MCF 10A (cell line): ENCODE data around the gene FNDC8. TPM values are rescaled to one million over a fixed set of nuclear protein-coding genes. Genes with fewer than 3 reads are reported as not detected.

Experiments used
- BruUV-seq: library from RNA; stranded (reverse); fragments of 400-500 nt; replicated peaks from 2 replicates; lab custom pipeline; 2021; lab: Mats Ljungman, UMichigan
- CTCF ChIA-PET: fragments of 300-600 bp; sonication (Branson Sonifier 250); formaldehyde crosslinking; extraction: SDS; loops from one replicate; lab custom pipeline; 2021; ENCODE audit warnings: antibody characterized with exemption, inconsistent platforms; lab: Yijun Ruan, JAX
- POLR2A ChIA-PET: fragments of 300-600, 350-650 bp; sonication (Branson Sonifier 250); formaldehyde crosslinking; extraction: SDS; loops from one replicate; lab custom pipeline; 2020; ENCODE audit warnings: antibody characterized with exemption, inconsistent platforms; lab: Yijun Ruan, JAX
- DNase-seq: peaks from one replicate; pipeline ENCODE4 v3.0.0-alpha.2; 2018; ENCODE audit not compliant: unreplicated experiment
- H3K27ac Mint-ChIP-seq: one replicate; pipeline ENCODE4 v1.8.0; 2022; ENCODE audit warnings: mild to moderate bottlenecking, low read depth, mixed read lengths; ENCODE audit not compliant: unreplicated experiment
- H3K27me3 Mint-ChIP-seq: one replicate; pipeline ENCODE4 v1.8.0; 2022; ENCODE audit warnings: mixed read lengths; ENCODE audit not compliant: insufficient read depth, unreplicated experiment
- H3K36me3 Mint-ChIP-seq: one replicate; pipeline ENCODE4 v1.8.0; 2022; ENCODE audit warnings: mild to moderate bottlenecking, moderate library complexity, mixed read lengths; ENCODE audit not compliant: insufficient read depth, unreplicated experiment
- H3K4me1 Mint-ChIP-seq: one replicate; pipeline ENCODE4 v1.8.0; 2022; ENCODE audit warnings: mixed read lengths; ENCODE audit not compliant: insufficient read depth, unreplicated experiment
- H3K4me3 Mint-ChIP-seq: one replicate; pipeline ENCODE4 v1.8.0; 2022; ENCODE audit warnings: mild to moderate bottlenecking, moderate library complexity, mixed read lengths; ENCODE audit not compliant: unreplicated experiment
- H3K9me3 Mint-ChIP-seq: one replicate; pipeline ENCODE4 v1.8.0; 2022; ENCODE audit warnings: mixed read lengths; ENCODE audit not compliant: unreplicated experiment
- CTCF ChIP-seq: fragments of 200-600 bp; IDR thresholded peaks from one replicate; pipeline ENCODE4 v1.8.0; 2022; ENCODE audit warnings: antibody characterized with exemption, mild to moderate bottlenecking; ENCODE audit not compliant: unreplicated experiment
- intact Hi-C: fragments of 100-400 bp; cut with micrococcal nuclease; formaldehyde crosslinking; loops from 2 replicates; pipeline ENCODE4 v1.14.1; 2022
- total RNA-seq: library from RNA; stranded (reverse); gene quantifications from 2 replicates; pipeline ENCODE4 v1.2.3, GENCODE V29; 2022

FNDC8 gene
- total RNA-seq, 1 experiment from 2014 or later: not detected

- no peak for TF ChIP-seq CTCF
- intact Hi-C loops: no loop called here
- Mint-ChIP-seq H3K27ac (no peak overlapping the region), H3K36me3 (no peaks in the 10 kb centered on the region), H3K9me3 (no peaks in the 10 kb centered on the region), H3K27me3 (peaks cover 12% of the 10 kb centered on the region), H3K4me1 (peaks cover 4% of the 10 kb centered on the region), H3K4me3 (no peak overlapping the region)
- no TSS peak for BruUV-seq
- ChIA-PET CTCF (no interaction called here), POLR2A (interaction anchor here (0.7 kb wide), 1 partner anchor 13 kb away, joined by 3 read pairs; no protein-coding TSS in a partner anchor)
- no peak for DNase-seq
These were observed 33.1 kb downstream of the FNDC8 start for GRCh38 chr17:35154196-35155165.

GRCh38 chr17:35155246-35155645 is 33.8 kb downstream of the FNDC8 start:
- Mint-ChIP-seq H3K36me3 (no peaks in the 10 kb centered on the region), H3K9me3 (no peaks in the 10 kb centered on the region), H3K27me3 (peaks cover 12% of the 10 kb centered on the region), H3K4me1 (peaks cover 11% of the 10 kb centered on the region), H3K4me3 (no peak overlapping the region), H3K27ac (no peak overlapping the region)
- no peak for DNase-seq
- CTCF ChIA-PET: no interaction called here
- POLR2A ChIA-PET: no interaction called here
- no TSS peak for BruUV-seq
- TF ChIP-seq CTCF: no peak
- intact Hi-C loops: no loop called here

GRCh38 chr17:35159940-35160339 is 38.5 kb downstream of the FNDC8 start:
- Mint-ChIP-seq H3K9me3 (no peaks in the 10 kb centered on the region), H3K36me3 (no peaks in the 10 kb centered on the region), H3K27me3 (no peaks in the 10 kb centered on the region), H3K4me3 (no peak overlapping the region), H3K27ac (no peak overlapping the region), H3K4me1 (peaks cover 11% of the 10 kb centered on the region)
- no peak for DNase-seq
- ChIA-PET CTCF (interaction anchor here (0.6 kb wide), 2 partner anchors 140 to 233 kb away, joined by 3 read pairs; no protein-coding TSS in a partner anchor), POLR2A (interaction anchor here (0.5 kb wide), 1 partner anchor 8 kb away, joined by 3 read pairs; no protein-coding TSS in a partner anchor)
- no peak for TF ChIP-seq CTCF
- intact Hi-C loops: no loop called here
- no TSS peak for BruUV-seq
